H4 (cell line): ENCODE data around the gene MAPK11. TPM values are rescaled to one million over a fixed set of nuclear protein-coding genes. Genes with fewer than 3 reads are reported as not detected.

Experiments used
- DNase-seq: peaks from one replicate; pipeline ENCODE4 v3.0.0-alpha.2; 2015; ENCODE audit warnings: low spot score
- total RNA-seq: library from RNA; depleted of rRNA; stranded (reverse); fragments of >200 nt; shearing (Covaris generic); gene quantifications from 2 replicates; pipeline ENCODE4 v1.2.3, GENCODE V29; 2014

MAPK11 gene
- total RNA-seq, 1 experiment from 2014 or later = 5.5 TPM

- no peak for DNase-seq
Measured at GRCh38 chr22:50226063-50226874, 43.9 kb downstream of the MAPK11 start.

- DNase-seq = no peak
Measured at GRCh38 chr22:50225200-50225969, 44.8 kb downstream of the MAPK11 start.

GRCh38 chr22:50224071-50224470 is 46.1 kb downstream of the MAPK11 start:
- DNase-seq = no peak

GRCh38 chr22:50222508-50222907 is 47.7 kb downstream of the MAPK11 start:
- DNase-seq = no peak

- DNase-seq = no peak
Measured at GRCh38 chr22:50221410-50222300, 48.5 kb downstream of the MAPK11 start.

GRCh38 chr22:50220603-50221409 is 49.4 kb downstream of the MAPK11 start:
- DNase-seq = no peak

- DNase-seq = no peak
Measured at GRCh38 chr22:50219800-50220602, 50.2 kb downstream of the MAPK11 start.

- DNase-seq = peak; percentile 47
Measured at GRCh38 chr22:50218996-50219727, 51.0 kb downstream of the MAPK11 start.

GRCh38 chr22:50218153-50218995 is 51.8 kb downstream of the MAPK11 start:
- no peak for DNase-seq

- DNase-seq = no peak
Measured at GRCh38 chr22:50217543-50218152, 52.5 kb downstream of the MAPK11 start.

GRCh38 chr22:50216684-50217520 is 53.3 kb downstream of the MAPK11 start:
- DNase-seq = no peak

- DNase-seq = no peak
Measured at GRCh38 chr22:50216055-50216683, 54.0 kb downstream of the MAPK11 start.

GRCh38 chr22:50215297-50216054 is 54.7 kb downstream of the MAPK11 start:
- no peak for DNase-seq
